A549 treated with dexamethasone at 1 μM for 4 hours (cell line): ENCODE measurements around the gene SYCE3. TPM values are rescaled to one million over a fixed set of nuclear protein-coding genes. Genes with fewer than 3 reads are reported as not detected.

Experiments
- total RNA-seq: library from RNA; stranded (reverse); fragments of 200-300 nt; extraction: Qiagen RNA extraction; gene quantifications from 5 replicates; pipeline ENCODE4 v1.2.3, GENCODE V29; 2022

Gene SYCE3
- 0.40 to 0.91 TPM (median 0.47 TPM) in 3 of 5 replicates, not detected in the others for total RNA-seq

GRCh38 chr22:50562523-50563412 lies at the start of gene SYCE3:
TSS of gene SYCE3 (minus strand) at chr22:50562919. CDS start at chr22:50556405, 6,514 bp downstream.

GRCh38 chr22:50600538-50600937 lies 37.8 kb upstream of the SYCE3 start, which contains the start of gene MAPK8IP2:
TSS of gene MAPK8IP2 (plus strand) at chr22:50600793. CDS start at chr22:50600819, 26 bp downstream.

GRCh38 chr22:50582493-50583293 lies 20.0 kb upstream of the SYCE3 start, which contains the start of gene CHKB:
TSS of gene CHKB (minus strand) at chr22:50582849. CDS start at chr22:50582781, 68 bp downstream.

GRCh38 chr22:50577987-50578775 lies 15.5 kb upstream of the SYCE3 start, which contains the start of gene CPT1B:
TSS of gene CPT1B (minus strand) at chr22:50578427. CDS start at chr22:50577915, 512 bp downstream.

GRCh38 chr22:50545522-50546325 lies 17.0 kb downstream of the SYCE3 start, which contains the start of gene KLHDC7B:
TSS of gene KLHDC7B (plus strand) at chr22:50545899. CDS start at chr22:50546244, 345 bp downstream.

GRCh38 chr22:50529897-50530579 lies 32.7 kb downstream of the SYCE3 start, which contains the start of gene TYMP:
TSS of gene TYMP (minus strand) at chr22:50530012. CDS start at chr22:50529709, 303 bp downstream.

GRCh38 chr22:50525104-50525857 lies 37.4 kb downstream of the SYCE3 start, which contains the start of gene SCO2:
TSS of gene SCO2 (minus strand) at chr22:50525598. CDS start at chr22:50524411, 1,187 bp downstream.

GRCh38 chr22:50507991-50508884 lies 54.5 kb downstream of the SYCE3 start, which contains the start of gene NCAPH2:
TSS of gene NCAPH2 (plus strand) at chr22:50508224. CDS start at chr22:50508338, 114 bp downstream.

GRCh38 chr22:50507421-50507990 lies 55.2 kb downstream of the SYCE3 start, which contains the start of gene LMF2:
TSS of gene LMF2 (minus strand) at chr22:50507702. CDS start at chr22:50507675, 27 bp downstream.

Other genes with a start within 250 kb of the SYCE3 start
- 1.6 to 3.2 TPM (median 2.9 TPM) in 5 replicates for gene DENND6B, start 235.9 kb downstream of the SYCE3 start, total RNA-seq
- gene PPP6R2, start 219.6 kb downstream of the SYCE3 start, total RNA-seq = 7.6 to 14.5 TPM (median 12.0 TPM) in 5 replicates
- 14.3 to 27.8 TPM (median 25.7 TPM) in 5 replicates for gene SBF1, start 87.9 kb downstream of the SYCE3 start, total RNA-seq
- gene ADM2, start 81.4 kb downstream of the SYCE3 start, total RNA-seq = 0.38 to 0.62 TPM (median 0.60 TPM) in 5 replicates
- gene MIOX, start 76.1 kb downstream of the SYCE3 start, total RNA-seq = 0.07 TPM in 1 of 5 replicates, not detected in the others
- 27.3 to 47.9 TPM (median 46.9 TPM) in 5 replicates for gene LMF2, start 55.2 kb downstream of the SYCE3 start, total RNA-seq
- gene NCAPH2, start 54.7 kb downstream of the SYCE3 start, total RNA-seq = 32.2 to 35.3 TPM (median 32.7 TPM) in 5 replicates
- 3.4 to 7.5 TPM (median 4.4 TPM) in 5 replicates for gene SCO2, start 37.3 kb downstream of the SYCE3 start, total RNA-seq
- gene TYMP, start 32.9 kb downstream of the SYCE3 start, total RNA-seq = 9.2 to 17.3 TPM (median 15.2 TPM) in 5 replicates
- gene KLHDC7B, start 17.0 kb downstream of the SYCE3 start, total RNA-seq = not detected in 5 replicates
- 4.5 to 12.2 TPM (median 11.1 TPM) in 5 replicates for gene CPT1B, start 15.5 kb upstream of the SYCE3 start, total RNA-seq
- 11.5 to 19.4 TPM (median 15.2 TPM) in 5 replicates for gene CHKB, start 19.9 kb upstream of the SYCE3 start, total RNA-seq
- gene MAPK8IP2, start 37.9 kb upstream of the SYCE3 start, total RNA-seq = 2.5 to 4.0 TPM (median 3.6 TPM) in 5 replicates
- 14.5 to 25.0 TPM (median 22.2 TPM) in 5 replicates for gene ARSA, start 65.2 kb upstream of the SYCE3 start, total RNA-seq
- 2.5 to 5.6 TPM (median 4.2 TPM) in 5 replicates for gene SHANK3, start 109.9 kb upstream of the SYCE3 start, total RNA-seq
- gene ACR, start 175.3 kb upstream of the SYCE3 start, total RNA-seq = 0.08 to 0.15 TPM in 2 of 5 replicates, not detected in the others
- 13.2 to 20.4 TPM (median 18.8 TPM) in 5 replicates for gene RABL2B, start 220.7 kb upstream of the SYCE3 start, total RNA-seq